GM12891 (cell line): Measurements from ENCODE around the gene STRIT1. TPM values are rescaled to one million over a fixed set of nuclear protein-coding genes. Genes with fewer than 3 reads are reported as not detected.
A peak's percentile ranks its signal among the peaks of the same experiment; 100 is the strongest.

Experiments used
- DNase-seq: peaks from one replicate; pipeline ENCODE4 v3.0.0; 2011; ENCODE audit warnings: low spot score; ENCODE audit not compliant: insufficient read length
- FAIRE-seq: peaks from 2 replicates; lab custom pipeline; 2011; peaks lifted over from hg19 to GRCh38; lab: Jason Lieb, UNC
- PAX5 ChIP-seq: IDR thresholded peaks from 2 replicates; pipeline ENCODE4 v1.6.1; 2011; ENCODE audit warnings: low read length, moderate library complexity, mild to moderate bottlenecking; ENCODE audit not compliant: insufficient read depth, severe bottlenecking
- POLR2A ChIP-seq: IDR thresholded peaks from 2 replicates; pipeline ENCODE4 v1.6.1; 2011; ENCODE audit warnings: low read depth, low read length, control low read depth
- POLR2AphosphoS5 ChIP-seq: IDR thresholded peaks from 2 replicates; pipeline ENCODE4 v1.6.1; 2011; ENCODE audit warnings: low read depth, low read length, control low read depth
- POU2F2 ChIP-seq: IDR thresholded peaks from 2 replicates; pipeline ENCODE4 v1.6.1; 2011; ENCODE audit warnings: low read depth, mild to moderate bottlenecking, control low read depth, low read length, moderate library complexity
- SPI1 ChIP-seq: IDR thresholded peaks from 2 replicates; pipeline ENCODE4 v1.6.1; 2011; ENCODE audit warnings: low read depth, low read length, control low read depth
- TAF1 ChIP-seq: IDR thresholded peaks from 2 replicates; pipeline ENCODE4 v1.6.1; 2011; ENCODE audit warnings: low read depth, low read length, control low read depth
- polyA plus RNA-seq: library from polyadenylated mRNA; unstranded; fragments of >200 nt; gene quantifications from one replicate; pipeline ENCODE4 v1.2.1, GENCODE V29; 2012; ENCODE audit warnings: low read depth, missing spikeins, inconsistent platforms; ENCODE audit not compliant: missing spikeins

The STRIT1 gene
- not detected for polyA plus RNA-seq

DNA sequence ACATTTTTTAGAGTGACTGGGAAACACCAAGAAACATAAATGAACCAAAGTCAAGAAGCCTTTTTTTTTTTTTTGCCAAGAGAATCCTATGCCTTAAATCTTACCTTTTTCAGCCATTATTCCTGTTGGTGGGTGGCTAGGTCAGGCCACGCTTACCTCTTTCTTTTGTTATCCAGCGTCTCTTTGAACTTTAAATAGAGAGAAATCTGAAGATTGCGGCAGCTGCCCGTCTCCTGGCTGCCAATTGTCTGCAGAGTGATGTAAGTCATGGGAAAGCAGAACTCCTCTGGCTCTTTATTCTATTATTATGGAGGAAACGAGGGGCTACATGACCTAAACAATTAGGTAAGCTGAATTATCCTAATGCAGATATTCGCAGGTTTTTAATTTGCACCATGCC, at the start of gene STRIT1:
Gene STRIT1 (minus strand): TSS at position 168 of the 400 bp plus-strand sequence.
- FAIRE-seq (no peak), DNase-seq (no peak)
- TF ChIP-seq POLR2AphosphoS5, result no peak
- no peak for TF ChIP-seq POU2F2
- no peak for TF ChIP-seq POLR2A
- no peak for TF ChIP-seq SPI1
- TF ChIP-seq TAF1, result no peak
- no peak for TF ChIP-seq PAX5

GRCh38 chr3:155342344-155342743, 48.9 kb upstream of the STRIT1 start:
- DNase-seq (no peak), FAIRE-seq (no peak)
- TF ChIP-seq TAF1 (no peak), PAX5 (no peak), SPI1 (no peak), POLR2AphosphoS5 (no peak), POLR2A (no peak), POU2F2 (no peak)

DNA sequence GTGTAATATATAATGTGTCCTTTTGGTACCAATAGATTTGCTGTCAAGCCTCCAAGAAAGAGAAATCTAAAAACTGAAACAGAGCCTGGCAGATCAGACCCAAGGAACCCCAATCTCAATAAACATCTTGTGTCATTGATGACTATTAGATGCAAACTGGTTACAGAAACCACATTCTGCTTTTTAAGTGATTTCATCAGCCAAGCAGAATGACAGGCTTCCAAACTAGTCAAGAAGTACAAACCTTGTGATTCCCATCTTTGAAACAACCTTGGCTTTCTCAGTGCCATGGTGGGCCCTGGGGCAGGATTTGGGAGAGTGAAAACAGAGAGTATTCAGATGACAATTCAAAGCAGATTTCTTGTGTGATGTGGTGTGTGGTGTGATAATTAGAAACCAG, 45.6 kb upstream of the STRIT1 start:
- TF ChIP-seq TAF1 (no peak), PAX5 (no peak), POU2F2 (no peak), POLR2A (no peak), POLR2AphosphoS5 (no peak), SPI1 (no peak)
- no peak for DNase-seq
- FAIRE-seq, result no peak

GRCh38 chr3:155335724-155336354, 42.4 kb upstream of the STRIT1 start:
- FAIRE-seq (peak; percentile 16), DNase-seq (no peak)
- TF ChIP-seq PAX5 (no peak), POLR2A (no peak), POU2F2 (peak; percentile 73; the same call in 1 of the 2 replicates), TAF1 (no peak), POLR2AphosphoS5 (no peak), SPI1 (no peak)

GRCh38 chr3:155334914-155335723, 41.6 kb upstream of the STRIT1 start:
- DNase-seq (peak; percentile 4), FAIRE-seq (peak; percentile 73)
- TF ChIP-seq TAF1, result no peak
- no peak for TF ChIP-seq SPI1

DNA sequence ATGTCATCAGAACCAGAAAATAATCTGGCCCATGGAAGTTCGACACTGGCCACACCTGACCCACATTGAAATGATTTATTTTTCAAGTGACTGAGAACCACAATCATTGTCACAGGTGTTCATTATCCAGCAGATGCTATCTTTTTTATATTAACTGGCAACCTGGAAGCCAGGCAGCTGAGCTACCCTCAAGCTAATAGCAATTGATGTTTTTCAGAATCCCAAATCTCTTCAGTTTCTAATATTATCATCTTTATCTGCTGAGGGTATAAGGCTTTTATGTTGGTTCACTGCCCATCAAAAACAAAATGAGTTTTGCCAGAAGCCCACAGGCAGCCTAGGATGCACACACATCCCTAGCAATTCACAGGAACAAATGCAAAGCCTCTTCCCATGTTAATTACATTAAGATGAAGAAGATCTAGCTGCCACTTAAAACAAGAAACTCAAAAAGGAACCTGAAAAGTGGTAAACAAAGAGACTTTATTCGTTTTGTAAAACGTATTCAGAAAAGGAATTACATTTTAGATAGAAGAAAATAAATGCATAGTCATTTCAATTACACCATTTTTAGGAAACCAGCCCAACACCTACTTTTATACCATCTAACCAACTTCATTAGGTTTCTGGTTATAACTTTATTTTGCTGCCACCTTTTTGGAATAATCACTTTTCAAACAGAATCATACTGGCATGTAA, 40.9 kb upstream of the STRIT1 start:
- peak; percentile 16 for FAIRE-seq

GRCh38 chr3:155332716-155333115, 39.2 kb upstream of the STRIT1 start:
- FAIRE-seq, result no peak
- TF ChIP-seq TAF1 (no peak), SPI1 (no peak), PAX5 (no peak), POLR2AphosphoS5 (no peak), POLR2A (no peak), POU2F2 (no peak)
- no peak for DNase-seq

More for the DNA sequence above, 40.9 kb upstream of the STRIT1 start:
- TF ChIP-seq SPI1, result no peak
- no peak for TF ChIP-seq POLR2A
- no peak for TF ChIP-seq PAX5
- TF ChIP-seq POLR2AphosphoS5, result no peak
- TF ChIP-seq POU2F2, result no peak
- no peak for TF ChIP-seq TAF1
- no peak for DNase-seq

- TF ChIP-seq POLR2A (no peak), SPI1 (no peak), PAX5 (no peak), POU2F2 (no peak)
- FAIRE-seq (no peak), DNase-seq (no peak)
Observed at GRCh38 chr3:155331078-155331477, 37.6 kb upstream of the STRIT1 start.

DNA sequence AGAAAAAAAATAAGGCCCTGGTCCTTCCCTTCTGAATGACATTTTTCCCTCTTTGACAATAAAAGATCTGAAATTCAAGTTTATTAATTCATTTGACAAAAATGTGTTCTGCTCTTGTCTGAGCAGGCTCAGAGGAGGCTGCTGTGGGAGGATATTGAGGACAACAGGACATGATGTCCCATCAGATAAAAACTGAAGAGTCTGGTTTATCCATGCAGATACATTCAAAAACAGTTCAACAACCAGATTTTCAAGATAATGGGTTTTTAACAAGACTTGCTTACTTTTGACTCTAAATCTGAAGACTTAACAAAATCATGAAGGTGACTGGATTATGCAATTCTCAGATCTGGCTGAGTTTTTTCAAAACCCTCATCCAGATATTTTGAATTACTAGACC, 36.9 kb upstream of the STRIT1 start:
- TF ChIP-seq POLR2A (no peak), POU2F2 (no peak), TAF1 (no peak), SPI1 (no peak), POLR2AphosphoS5 (no peak), PAX5 (no peak)
- FAIRE-seq (no peak), DNase-seq (no peak)
